HG03196 (cell line): ENCODE measurements around the gene HDGF.
"Not testable (repeated sequence)": the region's sequence is repeated elsewhere in the genome, so short reads cannot be mapped to it uniquely, and the experiment has no call there.

ENCODE experiments used
- ATAC-seq: cut with Tn5 transposase; IDR thresholded peaks from one replicate; pipeline ENCODE4 v1.9.1; 2021; ENCODE audit not compliant: unreplicated experiment

HDGF gene

GRCh38 chr1:156767101-156767878 is 15.8 kb upstream of the HDGF start, which contains the start of gene PRCC:
Gene PRCC (plus strand): TSS chr1:156767535. CDS start chr1:156767772, 237 bp downstream.
- ATAC-seq, result peak; percentile 91

- peak; percentile 5 for ATAC-seq
Measured at GRCh38 chr1:156766298-156767100, 15.0 kb upstream of the HDGF start.

- no peak for ATAC-seq
Measured at GRCh38 chr1:156765666-156766065, 14.2 kb upstream of the HDGF start.

GRCh38 chr1:156765136-156765535 is 13.7 kb upstream of the HDGF start:
- not testable (repeated sequence) for ATAC-seq

GRCh38 chr1:156760796-156761104 is 9.3 kb upstream of the HDGF start:
- ATAC-seq, result no peak

GRCh38 chr1:156760092-156760795 is 8.8 kb upstream of the HDGF start:
- no peak for ATAC-seq

- not testable (repeated sequence) for ATAC-seq
Measured at GRCh38 chr1:156757572-156758253, 6.2 kb upstream of the HDGF start.

GRCh38 chr1:156756355-156756754 is 4.9 kb upstream of the HDGF start:
- no peak for ATAC-seq

GRCh38 chr1:156755527-156755950 is 4.1 kb upstream of the HDGF start:
- ATAC-seq, result no peak

GRCh38 chr1:156754219-156754618 is 2.7 kb upstream of the HDGF start:
- no peak for ATAC-seq

- no peak for ATAC-seq
Measured at GRCh38 chr1:156752843-156753482, 1.5 kb upstream of the HDGF start.

GRCh38 chr1:156751757-156752481 is 444 bp upstream of the HDGF start:
- peak; percentile 70 for ATAC-seq

GRCh38 chr1:156750711-156751450 is 594 bp downstream of the HDGF start:
- ATAC-seq, result peak; percentile 8

GRCh38 chr1:156750191-156750672 is 1.2 kb downstream of the HDGF start:
- no peak for ATAC-seq

GRCh38 chr1:156749419-156750118 is 1.9 kb downstream of the HDGF start:
- ATAC-seq, result no peak

- no peak for ATAC-seq
Measured at GRCh38 chr1:156748670-156749418, 2.6 kb downstream of the HDGF start.

GRCh38 chr1:156747742-156748669 is 3.5 kb downstream of the HDGF start:
- ATAC-seq, result no peak
